K562 (cell line): ENCODE data around the gene TRIO. TPM values are rescaled to one million over a fixed set of nuclear protein-coding genes. Genes with fewer than 3 reads are reported as not detected.

Experiments
- ATAC-seq: fragments of 200-7000 bp; cut with Tn5 transposase; 3 replicates; pipeline ENCODE4 v1.9.1; 2020; ENCODE audit warnings: moderate library complexity
- BruUV-seq: library from RNA; stranded (reverse); fragments of 400-500 nt; replicated peaks from 2 replicates; lab custom pipeline; 2021; lab: Mats Ljungman, UMichigan
- CTCF ChIA-PET: fragments of 300-600 bp; formaldehyde crosslinking; extraction: SDS; loops from one replicate; lab custom pipeline; 2021; ENCODE audit warnings: low intra/inter-chr PET ratio; lab: Yijun Ruan, JAX
- POLR2A ChIA-PET: fragments of 300-600, 350-650 bp; sonication (Branson Sonifier 250); formaldehyde crosslinking; extraction: SDS; loops from one replicate; lab custom pipeline; 2021; ENCODE audit warnings: antibody characterized with exemption, inconsistent platforms; lab: Yijun Ruan, JAX
- DNase-seq, 4 experiments: peaks; one replicate each; pipeline versions ENCODE4 v3.0.0 to v3.0.0-alpha.2; 2011 to 2018; ENCODE audit warnings: low spot score in 3 of 4, mixed read lengths in 3 of 4; ENCODE audit errors: extremely low read depth in 1 of 4
- FAIRE-seq: peaks from 2 replicates; lab custom pipeline; 2011; peaks lifted over from hg19 to GRCh38; lab: Jason Lieb, UNC
- H2AFZ ChIP-seq: 2 replicates; pipeline ENCODE4 v1.6.0; 2011; ENCODE audit warnings: low read depth, low read length, control low read depth, inconsistent platforms
- H3K27ac ChIP-seq: fragments of 200-600 bp; 3 replicates; pipeline ENCODE4 v1.8.0; 2011; ENCODE audit warnings: low read depth, mild to moderate bottlenecking, control low read depth, inconsistent platforms, low read length, moderate library complexity, mixed read lengths; ENCODE audit errors: extremely low read depth
- H3K27me3 ChIP-seq, 2 experiments: fragments of 300-600 bp in 1 of 2; 2 replicates in 1 of 2; 3 replicates in 1 of 2; pipeline versions ENCODE4 v1.6.0 to v1.8.0; 2011; ENCODE audit warnings: inconsistent platforms in 2 of 2, low read length in 2 of 2, mild to moderate bottlenecking in 1 of 2, mixed read lengths in 1 of 2, moderate library complexity in 1 of 2; ENCODE audit not compliant: control insufficient read depth in 2 of 2, insufficient read depth in 2 of 2
- H3K36me3 ChIP-seq: fragments of 300-600 bp; 3 replicates; pipeline ENCODE4 v1.8.0; 2011; ENCODE audit warnings: mild to moderate bottlenecking, low read length, inconsistent platforms; ENCODE audit not compliant: control insufficient read depth, insufficient read depth
- H3K4me1 ChIP-seq, 2 experiments: fragments of 200-600 bp in 1 of 2; replicated peaks in 1 of 2; 2 replicates in 1 of 2; 3 replicates in 1 of 2; pipeline versions ENCODE4 v1.5.1 to v1.8.0; 2011; ENCODE audit warnings: inconsistent platforms in 2 of 2, low read length in 2 of 2, mild to moderate bottlenecking in 1 of 2, mixed read lengths in 1 of 2, moderate library complexity in 1 of 2; ENCODE audit not compliant: control insufficient read depth in 2 of 2, insufficient read depth in 2 of 2
- H3K4me2 ChIP-seq: 2 replicates; pipeline ENCODE4 v1.6.1; 2011; ENCODE audit warnings: low read length, control low read depth, inconsistent platforms, mixed read lengths; ENCODE audit not compliant: insufficient read depth
- H3K4me3 ChIP-seq: fragments of 200-600 bp; sonication (generic), shearing (Covaris generic); 2 replicates; pipeline ENCODE4 v1.5.1; 2016; ENCODE audit warnings: control low read depth, inconsistent platforms
- H3K79me2 ChIP-seq: fragments of 200-600 bp; 3 replicates; pipeline ENCODE4 v1.8.0; 2011; ENCODE audit warnings: low read length, inconsistent platforms; ENCODE audit not compliant: control insufficient read depth, insufficient read depth
- H3K9ac ChIP-seq, 2 experiments: 2 replicates each; pipeline versions ENCODE4 v1.6.0 to v1.6.1; 2011; ENCODE audit warnings: low read depth in 2 of 2, low read length in 2 of 2, control low read depth in 1 of 2, inconsistent platforms in 1 of 2, mild to moderate bottlenecking in 1 of 2, mixed read lengths in 1 of 2; ENCODE audit not compliant: insufficient read depth in 1 of 2
- H3K9me1 ChIP-seq: one replicate; pipeline ENCODE4 v1.6.0; 2011; ENCODE audit warnings: inconsistent platforms, mild to moderate bottlenecking, low read length, moderate library complexity; ENCODE audit not compliant: control insufficient read depth, insufficient read depth
- H3K9me3 ChIP-seq: replicated peaks from 2 replicates; pipeline ENCODE4 v1.5.1; 2011; ENCODE audit warnings: low read depth, low read length, inconsistent platforms; ENCODE audit not compliant: control insufficient read depth, insufficient read depth
- H4K20me1 ChIP-seq: replicated peaks from 2 replicates; pipeline ENCODE4 v1.6.1; 2011; ENCODE audit warnings: low read length, inconsistent platforms, mixed read lengths; ENCODE audit not compliant: control insufficient read depth, insufficient read depth
- CHD1 ChIP-seq: fragments of 200-600 bp; sonication (generic); IDR thresholded peaks from one replicate; pipeline ENCODE4 v1.6.1; 2012; ENCODE audit warnings: mild to moderate bottlenecking, moderate library complexity, low read length, inconsistent platforms
- FOXP1 ChIP-seq: sonication (generic); formaldehyde crosslinking; IDR thresholded peaks from 2 replicates; pipeline ENCODE4 v1.8.0; 2022; ENCODE audit warnings: mild to moderate bottlenecking, missing genetic modification reagents
- SAFB ChIP-seq: fragments of 200-400 bp; formaldehyde crosslinking; IDR thresholded peaks from 2 replicates; pipeline ENCODE4 v1.6.1; 2017; ENCODE audit warnings: low read depth, low read length, borderline replicate concordance
- U2AF2 ChIP-seq: fragments of 200-400 bp; formaldehyde crosslinking; optimal IDR thresholded peaks from 2 replicates; pipeline ENCODE3; 2017; ENCODE audit warnings: low read depth, mild to moderate bottlenecking, low read length
- ZNF239 ChIP-seq: fragments of 250-450 bp; sonication (Bioruptor Pico); IDR thresholded peaks from 2 replicates; pipeline ENCODE4 v1.4.0; 2020; ENCODE audit warnings: mild to moderate bottlenecking
- WGBS: fragments of 100-300 bp; shearing (Covaris generic); methylation state at CpG from one replicate; pipeline ENCODE4 v1.1.6; 2016; ENCODE audit warnings: low coverage, mixed read lengths; ENCODE audit not compliant: insufficient coverage; ENCODE audit errors: missing lambda C conversion rate; 5-methylcytosine and 5-hydroxymethylcytosine counted together
- in situ Hi-C: fragments of 300-500 bp; cut with MboI; formaldehyde crosslinking; loops from 4 replicates; pipeline ENCODE4 v1.15.0; 2018; ENCODE audit warnings: inconsistent platforms, mixed read lengths
- intact Hi-C: fragments of 100-400 bp; cut with micrococcal nuclease; formaldehyde crosslinking; loops from 2 replicates; pipeline ENCODE4 v1.14.2; 2022
- polyA plus RNA-seq, 8 experiments: library from polyadenylated mRNA; depleted of rRNA in 4 of 8; stranded (reverse) in 5 of 8; unstranded in 3 of 8; fragments of >200 nt; fragmentation: Nextera tagmentation in 2 of 8; fragmentation: Illumina TruSeq in 1 of 8; extraction: Ambion mirVana in 2 of 8; extraction: Trizol in 1 of 8; gene quantifications; 2 replicates each; pipeline versions ENCODE4 v1.2.1 to v1.2.3, GENCODE V29; 2011 to 2014; ENCODE audit warnings: inconsistent platforms in 1 of 8, missing spikeins in 1 of 8
- total RNA-seq, 7 experiments: library from RNA; depleted of rRNA in 6 of 7; stranded (reverse); fragments of >200 nt in 6 of 7; fragmentation: Illumina TruSeq in 2 of 7; extraction: Trizol in 2 of 7; gene quantifications; 2 replicates each; pipeline versions ENCODE4 v1.2.1 to v1.2.3, GENCODE V29; 2011 to 2021; ENCODE audit warnings: low replicate concordance in 1 of 7
- TF ChIP-seq, protein P1 (sequence below): fragments of 250-450 bp; sonication (Bioruptor Pico); IDR thresholded peaks from 2 replicates; pipeline ENCODE4 v1.8.0; 2021; ENCODE audit warnings: moderate library complexity, mild to moderate bottlenecking, inconsistent platforms

The TRIO gene
- total and polyA plus RNA-seq, 9 of the 15 experiments (the other 6 are each of a cell fraction or from before 2014, with no cell fraction given), result 0.24 to 5.0 (median 1.1) TPM

DNA sequence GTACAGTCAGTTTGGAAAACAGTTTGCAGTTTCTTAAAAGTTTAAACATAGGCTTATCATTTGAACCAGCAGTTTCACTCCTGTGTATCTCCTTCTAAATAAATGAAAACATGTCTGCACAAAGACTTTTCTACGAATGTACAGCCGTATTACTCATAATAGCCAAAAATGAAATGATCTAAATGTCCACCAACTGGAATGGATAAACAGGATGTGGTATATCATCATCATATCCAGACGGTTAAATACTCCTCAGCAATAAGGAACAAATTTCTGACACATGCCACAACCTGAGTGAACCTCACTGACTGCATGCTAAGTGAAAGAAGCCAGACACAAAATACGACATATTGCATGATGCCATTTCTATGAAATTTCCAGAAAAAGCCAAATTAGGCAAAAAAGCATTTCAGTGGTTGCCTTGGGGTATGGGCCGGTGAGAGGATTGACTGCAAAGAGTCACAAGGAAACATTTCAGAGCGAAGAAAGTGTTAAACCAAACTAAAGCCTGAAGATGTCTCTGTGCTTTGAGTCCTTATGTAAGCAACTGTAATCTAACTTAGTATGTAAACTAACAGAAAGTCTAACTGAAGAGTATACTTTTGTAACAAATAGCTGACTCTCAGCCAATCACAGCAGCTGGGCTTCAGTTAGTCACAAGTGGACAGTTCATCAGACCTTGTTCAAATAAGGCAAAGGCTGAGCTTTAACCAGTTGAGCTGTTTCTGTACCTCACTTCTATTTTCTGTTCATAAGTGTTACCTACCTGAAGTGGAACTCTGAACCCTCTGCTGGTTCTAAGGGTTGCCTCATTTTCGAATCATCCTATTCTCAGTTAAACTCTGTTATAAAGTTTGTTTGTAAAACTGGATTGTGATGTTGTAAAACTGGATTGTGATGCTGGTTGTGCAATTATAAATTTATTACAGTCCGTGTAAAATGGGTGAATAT, 65.2 kb downstream of the TRIO start:
- WGBS, result under 1% methylated on average over 8 of the region's 8 CpGs
- BruUV-seq, result no TSS peak
- Histone ChIP-seq H3K9me3 (no peaks in the 10 kb centered on the region), H3K9ac (no peak overlapping the region), H3K27ac (no peak overlapping the region), H3K4me1 (no peaks in the 10 kb centered on the region), H3K36me3 (no peaks in the 10 kb centered on the region), H3K4me3 (no peak overlapping the region), H4K20me1 (no peaks in the 10 kb centered on the region), H3K9me1 (no peaks in the 10 kb centered on the region), H3K4me2 (no peak overlapping the region), H3K79me2 (no peaks in the 10 kb centered on the region), H3K27me3 (peaks cover 6 to 25% of the 10 kb centered on the region in 2 experiments; a peak in 3 of 5 replicates), H2AFZ (no peak overlapping the region)
- DNase-seq, result no peak
- ChIA-PET POLR2A (no interaction called here), CTCF (no interaction called here)
- TF ChIP-seq ZNF239 (CRISPR knock-in tag) (no peak), SAFB (no peak), FOXP1 (no peak), U2AF2 (no peak), CHD1 (no peak)
- TF ChIP-seq, protein P1, sequence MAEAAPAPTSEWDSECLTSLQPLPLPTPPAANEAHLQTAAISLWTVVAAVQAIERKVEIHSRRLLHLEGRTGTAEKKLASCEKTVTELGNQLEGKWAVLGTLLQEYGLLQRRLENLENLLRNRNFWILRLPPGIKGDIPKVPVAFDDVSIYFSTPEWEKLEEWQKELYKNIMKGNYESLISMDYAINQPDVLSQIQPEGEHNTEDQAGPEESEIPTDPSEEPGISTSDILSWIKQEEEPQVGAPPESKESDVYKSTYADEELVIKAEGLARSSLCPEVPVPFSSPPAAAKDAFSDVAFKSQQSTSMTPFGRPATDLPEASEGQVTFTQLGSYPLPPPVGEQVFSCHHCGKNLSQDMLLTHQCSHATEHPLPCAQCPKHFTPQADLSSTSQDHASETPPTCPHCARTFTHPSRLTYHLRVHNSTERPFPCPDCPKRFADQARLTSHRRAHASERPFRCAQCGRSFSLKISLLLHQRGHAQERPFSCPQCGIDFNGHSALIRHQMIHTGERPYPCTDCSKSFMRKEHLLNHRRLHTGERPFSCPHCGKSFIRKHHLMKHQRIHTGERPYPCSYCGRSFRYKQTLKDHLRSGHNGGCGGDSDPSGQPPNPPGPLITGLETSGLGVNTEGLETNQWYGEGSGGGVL (CRISPR knock-in tag), result no peak
- intact Hi-C loops, result no loop called here
- in situ Hi-C loops, result no loop called here
- ATAC-seq, result no peak; the same call in 2 of the 3 replicates
- no peak for FAIRE-seq
